Calu3 (cell line): ENCODE data around the gene OR4C46. TPM values are rescaled to one million over a fixed set of nuclear protein-coding genes. Genes with fewer than 3 reads are reported as not detected.
"Not testable (repeated sequence)": the region's sequence is repeated elsewhere in the genome, so short reads cannot be mapped to it uniquely, and the experiment has no call there.

Source experiments
- Bru-seq: library from RNA; stranded (reverse); fragments of 400-500 nt; gene quantifications from one replicate; lab custom pipeline; 2021; lab: Mats Ljungman, UMichigan
- BruChase-seq, 2 experiments: library from RNA; stranded (reverse); fragments of 400-500 nt; gene quantifications; one replicate each; lab custom pipeline; 2021; lab: Mats Ljungman, UMichigan
- BruUV-seq: library from RNA; stranded (reverse); fragments of 400-500 nt; replicated peaks from 2 replicates; lab custom pipeline; 2021; lab: Mats Ljungman, UMichigan
- CTCF ChIA-PET: fragments of 300-600 bp; sonication (Branson Sonifier 250); formaldehyde crosslinking; loops from one replicate; lab custom pipeline; 2022; ENCODE audit warnings: antibody characterized with exemption; lab: Charles Lee
- DNase-seq: peaks from one replicate; pipeline ENCODE4 v3.0.0; 2022
- H3K27ac Mint-ChIP-seq: one replicate; pipeline ENCODE4 v1.8.0; 2022; ENCODE audit warnings: mixed read lengths; ENCODE audit not compliant: unreplicated experiment
- H3K27me3 Mint-ChIP-seq: one replicate; pipeline ENCODE4 v1.8.0; 2022; ENCODE audit warnings: mixed read lengths; ENCODE audit not compliant: unreplicated experiment
- H3K36me3 Mint-ChIP-seq: one replicate; pipeline ENCODE4 v1.8.0; 2022; ENCODE audit warnings: mild to moderate bottlenecking, moderate library complexity, mixed read lengths; ENCODE audit not compliant: insufficient read depth, unreplicated experiment
- H3K4me1 Mint-ChIP-seq: one replicate; pipeline ENCODE4 v1.8.0; 2022; ENCODE audit warnings: mild to moderate bottlenecking, low read depth, mixed read lengths; ENCODE audit not compliant: unreplicated experiment
- H3K4me3 Mint-ChIP-seq: one replicate; pipeline ENCODE4 v1.8.0; 2022; ENCODE audit warnings: mild to moderate bottlenecking, low read depth, moderate library complexity, mixed read lengths; ENCODE audit not compliant: unreplicated experiment
- H3K9me3 Mint-ChIP-seq: one replicate; pipeline ENCODE4 v1.8.0; 2022; ENCODE audit warnings: low read depth, mixed read lengths; ENCODE audit not compliant: unreplicated experiment
- CTCF ChIP-seq: fragments of 200-600 bp; IDR thresholded peaks from one replicate; pipeline ENCODE4 v1.8.0; 2022; ENCODE audit warnings: antibody characterized with exemption; ENCODE audit not compliant: unreplicated experiment
- intact Hi-C: fragments of 100-400 bp; cut with micrococcal nuclease; formaldehyde crosslinking; loops from one replicate; pipeline ENCODE4 v1.10.0; 2022; ENCODE audit not compliant: unreplicated experiment
- long read RNA-seq: library from polyadenylated mRNA; stranded (forward); transcript quantifications from one replicate; pipeline ENCODE4 v2.0.0, GENCODE V29; 2022
- total RNA-seq: library from RNA; stranded (reverse); gene quantifications from 2 replicates; pipeline ENCODE4 v1.2.3, GENCODE V29; 2022

OR4C46 gene
- total RNA-seq (not detected in 2 replicates), Bru-seq, nascent RNA (not detected), BruChase-seq, experiment 1, labeled RNA remaining after a 6-hour chase (not detected), BruChase-seq, experiment 2, labeled RNA remaining after a 2-hour chase (not detected)
- long read RNA-seq = 0 reads

DNA sequence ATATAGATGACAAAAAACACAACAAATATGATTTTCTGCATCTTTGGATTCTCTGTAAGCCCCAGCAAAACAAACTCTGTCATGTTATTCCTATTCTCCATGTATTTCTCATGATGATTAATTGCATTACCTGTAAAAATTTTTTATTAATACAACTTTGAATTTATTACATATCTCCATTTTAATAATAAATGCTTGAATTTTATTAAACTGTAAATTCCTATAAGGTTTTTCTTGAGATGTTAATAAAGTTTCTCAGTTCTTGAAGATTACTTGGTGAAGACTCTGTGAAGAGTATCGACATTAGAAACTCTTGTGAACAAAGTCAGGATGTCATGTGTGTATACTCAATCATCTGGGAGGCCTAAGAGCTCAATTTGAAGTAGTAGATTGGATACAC, at the start of gene OR4C46:
Gene OR4C46, minus strand, starts transcription at position 101 of the 400 bp plus-strand sequence. Its CDS starts 0 bp downstream, at position 101.
- Mint-ChIP-seq H3K4me1 (no peaks in the 10 kb centered on the region), H3K9me3 (peaks cover 18% of the 10 kb centered on the region), H3K36me3 (no peaks in the 10 kb centered on the region), H3K4me3 (no peak within 1 kb of the TSS), H3K27ac (no peak within 1 kb of the TSS), H3K27me3 (no peaks in the 10 kb centered on the region)
- intact Hi-C loops = no loop called here
- BruUV-seq = no TSS peak
- DNase-seq = no peak
- TF ChIP-seq CTCF = no peak
- CTCF ChIA-PET = no interaction called here

DNA sequence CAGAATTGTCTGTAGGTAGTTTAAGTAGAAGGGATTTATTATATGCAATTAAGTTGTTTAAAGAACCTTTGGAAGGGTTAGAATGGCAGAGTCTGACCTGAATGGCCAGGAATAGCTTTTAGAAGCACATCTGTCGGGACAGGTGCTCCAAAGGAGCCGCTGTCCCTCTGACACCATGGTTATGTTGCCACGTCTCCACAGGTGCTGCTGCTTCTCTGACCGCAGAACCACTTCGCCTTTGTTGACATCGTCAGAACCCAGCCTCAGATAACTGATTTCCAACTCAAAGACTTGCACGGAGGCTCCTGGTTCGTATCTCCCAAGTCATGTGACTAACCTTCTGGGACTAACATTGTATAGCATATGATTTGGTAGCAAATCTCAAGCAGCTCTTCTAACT, 41.8 kb upstream of the OR4C46 start:
- H3K27me3 Mint-ChIP-seq, intact Hi-C loops: not testable (repeated sequence)

DNA sequence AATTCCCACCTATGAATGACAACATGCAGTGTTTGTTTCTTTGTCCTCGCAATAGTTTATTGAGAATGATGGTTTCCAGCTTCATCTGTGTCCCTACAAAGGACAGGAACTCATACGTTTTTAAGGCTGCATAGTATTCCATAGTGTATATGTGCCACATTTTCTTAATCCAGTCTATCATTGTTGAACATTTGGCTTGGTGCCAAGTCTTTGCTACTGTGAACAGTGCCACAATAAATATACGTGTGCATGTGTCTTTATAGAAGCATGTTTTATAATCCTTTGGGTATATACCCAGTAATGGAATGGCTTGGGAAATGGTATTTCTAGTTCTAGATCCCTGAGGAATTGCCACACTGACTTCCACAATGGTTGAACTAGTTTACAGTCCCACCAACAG, 42.4 kb downstream of the OR4C46 start:
- BruUV-seq, H3K27ac Mint-ChIP-seq, DNase-seq, H3K4me1 Mint-ChIP-seq, H3K27me3 Mint-ChIP-seq, H3K4me3 Mint-ChIP-seq, CTCF ChIA-PET, intact Hi-C loops, H3K36me3 Mint-ChIP-seq: not testable (repeated sequence)
- peaks cover 16% of the 10 kb centered on the region for H3K9me3 Mint-ChIP-seq

More for the DNA sequence above, 41.8 kb upstream of the OR4C46 start:
- DNase-seq, H3K27ac Mint-ChIP-seq, CTCF ChIA-PET, H3K36me3 Mint-ChIP-seq, H3K4me3 Mint-ChIP-seq, H3K9me3 Mint-ChIP-seq, BruUV-seq, H3K4me1 Mint-ChIP-seq: not testable (repeated sequence)

DNA sequence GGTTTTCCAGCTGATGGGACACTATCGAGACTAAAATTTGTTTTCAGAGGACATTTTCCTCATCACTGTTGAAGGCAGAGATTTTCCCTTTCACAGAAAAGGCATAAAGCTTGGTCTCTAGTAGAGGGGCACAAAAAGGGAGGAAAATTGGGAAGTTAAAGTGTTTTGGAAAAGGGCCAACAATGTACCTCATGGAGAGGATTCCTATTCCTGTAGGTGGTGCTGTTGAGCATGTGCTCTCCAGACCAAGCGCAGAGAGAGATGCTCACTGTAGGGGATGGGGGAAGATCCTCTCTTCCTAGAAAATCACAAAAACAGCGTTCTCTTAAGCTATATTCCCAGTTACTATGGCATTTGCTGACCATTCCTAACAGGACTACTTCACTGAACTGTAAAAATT, 44.9 kb downstream of the OR4C46 start:
- H3K4me1 Mint-ChIP-seq = no peaks in the 10 kb centered on the region
- DNase-seq = no peak
- H3K9me3 Mint-ChIP-seq = peaks cover 11% of the 10 kb centered on the region
- no peak for TF ChIP-seq CTCF
- no peaks in the 10 kb centered on the region for H3K27me3 Mint-ChIP-seq
- BruUV-seq = no TSS peak
- no peak overlapping the region for H3K4me3 Mint-ChIP-seq
- no peaks in the 10 kb centered on the region for H3K36me3 Mint-ChIP-seq
- CTCF ChIA-PET = no interaction called here
- H3K27ac Mint-ChIP-seq = no peak overlapping the region
- intact Hi-C loops = no loop called here

- DNase-seq = no peak
- no peaks in the 10 kb centered on the region for H3K4me1 Mint-ChIP-seq
- H3K36me3 Mint-ChIP-seq = no peaks in the 10 kb centered on the region
- no peak overlapping the region for H3K4me3 Mint-ChIP-seq
- no peak overlapping the region for H3K27ac Mint-ChIP-seq
- H3K27me3 Mint-ChIP-seq = no peaks in the 10 kb centered on the region
- intact Hi-C loops = no loop called here
- BruUV-seq = no TSS peak
- no peak for TF ChIP-seq CTCF
- CTCF ChIA-PET = no interaction called here
- H3K9me3 Mint-ChIP-seq = peaks cover 11% of the 10 kb centered on the region
These were observed 45.4 kb downstream of the OR4C46 start for GRCh38 chr11:54558407-54558806.

Other genes starting within 250 kb of the OR4C46 start
- not detected in 2 replicates for gene OR4A5, start 102.8 kb upstream of the OR4C46 start, total RNA-seq